B cell (primary cell): ENCODE measurements around the gene MEIS2. TPM values are rescaled to one million over a fixed set of nuclear protein-coding genes. Genes with fewer than 3 reads are reported as not detected.

ENCODE experiments used
- ATAC-seq: fragments of 200-7000 bp; cut with Tn5 transposase; one replicate; pipeline ENCODE4 v1.10.0; 2021; ENCODE audit warnings: low read depth, mild to moderate bottlenecking, moderate number of reproducible peaks, moderate library complexity
- CTCF ChIA-PET: fragments of 350-600 bp; sonication (Branson Sonifier 250); formaldehyde crosslinking; loops from one replicate; lab custom pipeline; 2021; ENCODE audit warnings: antibody characterized with exemption, inconsistent platforms; lab: Charles Lee
- POLR2A ChIA-PET: fragments of 350-600 bp; sonication (Branson Sonifier 250); formaldehyde crosslinking; loops from one replicate; lab custom pipeline; 2021; ENCODE audit warnings: antibody characterized with exemption; lab: Charles Lee
- DNase-seq: peaks from one replicate; pipeline ENCODE4 v3.0.0; 2013
- H2AFZ ChIP-seq: 2 replicates; pipeline ENCODE4 v1.6.1; 2012; ENCODE audit warnings: mild to moderate bottlenecking, low read depth, low read length; ENCODE audit not compliant: insufficient read depth, poor library complexity, severe bottlenecking
- H3K27ac ChIP-seq, 2 donors: 1 replicate in 1 of 2; 2 replicates in 1 of 2; pipeline ENCODE4 v1.5.1; 2012 to 2013; ENCODE audit warnings: low read length in 2 of 2, mild to moderate bottlenecking in 2 of 2, moderate library complexity in 1 of 2
- H3K27me3 ChIP-seq, 4 experiments: fragments of 200-600 bp in 1 of 4; sonication (generic) in 1 of 4; replicated peaks in 1 of 4; 1 replicate in 2 of 4; 2 replicates in 2 of 4; pipeline versions ENCODE4 v1.6.1 to v1.7.0; 2013 to 2016; ENCODE audit warnings: low read length in 3 of 4, mild to moderate bottlenecking in 2 of 4, mixed read lengths in 1 of 4, moderate library complexity in 1 of 4; ENCODE audit not compliant: insufficient read depth in 4 of 4, control insufficient read depth in 3 of 4; ENCODE audit errors: control extremely low read depth in 1 of 4
- H3K36me3 ChIP-seq, 2 experiments: replicated peaks in 1 of 2; 1 replicate in 1 of 2; 2 replicates in 1 of 2; pipeline versions ENCODE4 v1.6.1 to v1.7.1; 2013; ENCODE audit warnings: low read length in 1 of 2; ENCODE audit not compliant: insufficient read depth in 2 of 2, control insufficient read depth in 1 of 2; ENCODE audit errors: control extremely low read depth in 1 of 2, extremely low read depth in 1 of 2
- H3K4me1 ChIP-seq, 2 donors: fragments of 200-600 bp in 1 of 2; sonication (generic) in 1 of 2; 1 replicate in 1 of 2; 2 replicates in 1 of 2; pipeline versions ENCODE4 v1.5.1 to v1.6.1; 2013 to 2017; ENCODE audit warnings: low read length in 2 of 2; ENCODE audit not compliant: control insufficient read depth in 2 of 2, insufficient read depth in 2 of 2
- H3K4me2 ChIP-seq: replicated peaks from 2 replicates; pipeline ENCODE3; 2012; ENCODE audit warnings: mild to moderate bottlenecking, low read depth, low read length; ENCODE audit not compliant: poor library complexity, severe bottlenecking
- H3K4me3 ChIP-seq, 5 experiments: fragments of 200-600 bp in 1 of 5; sonication (generic) in 1 of 5; 1 replicate in 3 of 5; 2 replicates in 2 of 5; pipeline versions ENCODE4 v1.5.1 to v1.7.0; 2011 to 2016; ENCODE audit warnings: low read length in 4 of 5, mild to moderate bottlenecking in 4 of 5, low read depth in 2 of 5, control low read depth in 1 of 5, moderate library complexity in 1 of 5; ENCODE audit not compliant: insufficient read depth in 1 of 5; ENCODE audit errors: control extremely low read depth in 1 of 5, extremely low read depth in 1 of 5
- H3K79me2 ChIP-seq: fragments of 200-600 bp; sonication (generic); one replicate; pipeline ENCODE4 v1.6.0; 2016; ENCODE audit warnings: low read length; ENCODE audit not compliant: control insufficient read depth, insufficient read depth
- H3K9ac ChIP-seq: fragments of 200-600 bp; sonication (generic); 2 replicates; pipeline ENCODE4 v1.6.1; 2017; ENCODE audit warnings: mild to moderate bottlenecking, low read length, moderate library complexity
- H3K9me3 ChIP-seq, 3 donors: one replicate each; pipeline versions ENCODE4 v1.6.1 to v1.7.1; 2013; ENCODE audit warnings: low read length in 2 of 3; ENCODE audit not compliant: control insufficient read depth in 2 of 3, insufficient read depth in 1 of 3; ENCODE audit errors: control extremely low read depth in 1 of 3
- H4K20me1 ChIP-seq: 2 replicates; pipeline ENCODE4 v1.6.0; 2012; ENCODE audit warnings: mild to moderate bottlenecking, low read length; ENCODE audit not compliant: insufficient read depth, control insufficient read depth, poor library complexity, severe bottlenecking
- H3K27ac Mint-ChIP-seq: one replicate; pipeline ENCODE4 v1.8.0; 2021; ENCODE audit warnings: mixed read lengths
- H3K27me3 Mint-ChIP-seq: one replicate; pipeline ENCODE4 v1.8.0; 2021; ENCODE audit warnings: mixed read lengths
- H3K4me1 Mint-ChIP-seq: one replicate; pipeline ENCODE4 v1.8.0; 2021; ENCODE audit warnings: mixed read lengths
- H3K4me3 Mint-ChIP-seq: one replicate; pipeline ENCODE4 v1.8.0; 2021; ENCODE audit warnings: mixed read lengths
- H3K9me3 Mint-ChIP-seq: one replicate; pipeline ENCODE4 v1.8.0; 2022; ENCODE audit warnings: mixed read lengths; ENCODE audit not compliant: insufficient read depth
- CTCF ChIP-seq: fragments of 200-600 bp; IDR thresholded peaks from one replicate; pipeline ENCODE4 v1.8.0; 2022; ENCODE audit warnings: antibody characterized with exemption, mild to moderate bottlenecking
- EZH2 ChIP-seq: IDR thresholded peaks from 2 replicates; pipeline ENCODE4 v1.6.1; 2012; ENCODE audit warnings: borderline replicate concordance, low read depth, mild to moderate bottlenecking, moderate library complexity, low read length; ENCODE audit not compliant: insufficient read depth, poor library complexity, severe bottlenecking
- whole genome bisulfite sequencing: methylation state at CpG from one replicate; pipeline ENCODE4 v1.1.5; 2013; ENCODE audit warnings: missing lambda C conversion rate; ENCODE audit not compliant: insufficient coverage; 5-methylcytosine and 5-hydroxymethylcytosine counted together
- intact Hi-C: fragments of 100-400 bp; cut with micrococcal nuclease; formaldehyde crosslinking; loops from one replicate; pipeline ENCODE4 v1.10.0; 2022
- polyA plus RNA-seq: library from polyadenylated mRNA; depleted of rRNA; stranded (reverse); fragments of >200 nt; gene quantifications from 2 replicates; pipeline ENCODE4 v1.2.3, GENCODE V29; 2012
- total RNA-seq, 2 donors: library from RNA; stranded (reverse); fragments of 120-200 nt in 1 of 2; gene quantifications; 1 replicate in 1 of 2; 2 replicates in 1 of 2; pipeline versions ENCODE4 v1.2.3 to v1.2.4, GENCODE V29; 2013 to 2022

MEIS2 gene
- total and polyA plus RNA-seq, 2 donors (not counting 1 experiment from before 2014, with no cell fraction given): 0.22 TPM; not detected in 1

DNA sequence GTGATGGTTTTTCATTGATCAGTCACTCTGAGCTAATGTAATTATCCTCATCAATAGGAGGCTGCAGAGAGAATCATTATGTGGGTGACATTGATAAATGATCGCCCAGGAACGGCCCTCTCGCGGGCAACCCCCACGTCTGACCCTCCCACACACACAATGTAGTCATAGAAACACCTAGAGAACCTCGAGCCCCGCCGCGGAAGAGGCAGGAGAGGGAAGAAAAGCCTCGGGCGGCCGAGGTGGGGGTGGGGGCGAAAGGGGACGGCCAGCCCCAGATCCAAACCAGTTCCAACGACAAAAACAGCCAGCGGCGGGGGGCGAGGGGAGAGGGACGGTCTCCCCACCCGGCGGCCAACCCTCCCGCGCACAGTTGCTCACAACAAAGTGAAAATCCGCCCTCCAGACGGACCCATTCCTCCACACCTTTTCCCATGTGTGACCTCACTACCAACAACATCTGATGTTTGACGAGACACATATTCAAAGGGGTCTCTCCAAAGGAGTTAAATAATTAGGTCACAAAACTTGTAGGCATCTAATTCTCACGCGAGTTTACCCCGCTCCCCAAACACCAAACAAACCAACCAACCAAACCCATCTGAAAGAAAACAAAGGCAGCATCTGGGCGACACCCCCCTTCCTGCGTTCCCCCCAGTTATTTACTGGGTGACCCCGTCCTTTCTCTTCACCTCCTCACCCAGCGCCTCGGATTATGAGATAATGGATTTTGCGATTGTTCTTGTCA, 213.0 kb downstream of the MEIS2 start:
- peaks cover 0 to 55% (median 50%) of the 10 kb centered on the region in 4 experiments for H3K27me3 ChIP-seq
- intact Hi-C loops: no loop called here
- no peaks in the 10 kb centered on the region for H3K79me2 ChIP-seq
- Mint-ChIP-seq H3K27ac (no peak overlapping the region), H3K9me3 (no peaks in the 10 kb centered on the region), H3K4me1 (peaks cover 12% of the 10 kb centered on the region), H3K27me3 (peaks cover 79% of the 10 kb centered on the region), H3K4me3 (no peak overlapping the region)
- CTCF ChIA-PET: no interaction called here
- H3K27ac ChIP-seq: no peak overlapping the region
- peaks cover 5 to 12% of the 10 kb centered on the region in 2 donors for H3K4me1 ChIP-seq
- H4K20me1 ChIP-seq: no peaks in the 10 kb centered on the region
- H3K4me2 ChIP-seq: no peak overlapping the region
- no peaks in the 10 kb centered on the region for H3K36me3 ChIP-seq
- DNase-seq (no peak), ATAC-seq (no peak)
- TF ChIP-seq CTCF (no peak), EZH2 (no peak)
- no peak overlapping the region for H3K4me3 ChIP-seq
- H3K9ac ChIP-seq: no peak overlapping the region
- POLR2A ChIA-PET: no interaction called here
- peaks cover 0 to 19% (median 0%) of the 10 kb centered on the region in 3 donors for H3K9me3 ChIP-seq
- H2AFZ ChIP-seq: no peak overlapping the region
- 23% methylated on average over 14 of the region's 35 CpGs for WGBS

DNA sequence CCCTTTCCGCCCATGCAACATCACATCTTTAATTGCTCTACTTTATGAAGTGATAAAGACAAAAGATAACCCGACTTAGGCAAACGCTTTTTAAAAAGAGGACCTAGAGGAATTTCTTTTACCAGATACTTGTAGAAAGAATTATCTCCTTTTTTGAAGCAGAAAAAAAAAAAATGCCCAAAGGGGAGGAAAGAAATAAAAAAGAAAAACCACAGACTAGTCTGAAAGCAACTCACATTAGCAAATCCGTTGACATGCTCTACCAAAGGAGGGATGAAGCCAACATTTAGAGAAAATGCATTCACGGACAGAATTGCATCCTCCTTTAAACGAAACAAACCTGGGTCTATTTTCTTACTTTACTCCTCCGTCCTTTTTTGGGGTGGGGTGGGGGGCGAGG, 213.6 kb downstream of the MEIS2 start:
- ChIA-PET CTCF (no interaction called here), POLR2A (no interaction called here)
- H3K4me1 ChIP-seq: peaks cover 5 to 12% of the 10 kb centered on the region in 2 donors
- H3K9me3 ChIP-seq: peaks cover 0 to 21% (median 0%) of the 10 kb centered on the region in 3 donors
- Mint-ChIP-seq H3K4me3 (no peak overlapping the region), H3K4me1 (peaks cover 12% of the 10 kb centered on the region), H3K27me3 (peaks cover 85% of the 10 kb centered on the region), H3K27ac (no peak overlapping the region), H3K9me3 (no peaks in the 10 kb centered on the region)
- no peaks in the 10 kb centered on the region for H4K20me1 ChIP-seq
- no peak overlapping the region for H2AFZ ChIP-seq
- H3K4me2 ChIP-seq: no peak overlapping the region
- H3K4me3 ChIP-seq: no peak overlapping the region
- no CpG with 5 or more reads among the region's 8 CpGs for WGBS
- no peak overlapping the region for H3K27ac ChIP-seq
- no peaks in the 10 kb centered on the region for H3K79me2 ChIP-seq
- intact Hi-C loops: no loop called here
- H3K27me3 ChIP-seq: peaks cover 0 to 59% (median 56%) of the 10 kb centered on the region in 4 experiments
- DNase-seq (no peak), ATAC-seq (no peak)
- no peak overlapping the region for H3K9ac ChIP-seq
- no peak for TF ChIP-seq CTCF
- TF ChIP-seq EZH2: no peak
- no peaks in the 10 kb centered on the region for H3K36me3 ChIP-seq
